HuH-7 (cell line): ENCODE data around the gene TOB1.

Experiments used
- DNase-seq: peaks from one replicate; pipeline ENCODE4 v3.0.0; 2011; ENCODE audit warnings: low spot score

The TOB1 gene

GRCh38 chr17:50845240-50846147 is 20.7 kb downstream of the TOB1 start:
- no peak for DNase-seq

GRCh38 chr17:50844117-50844700 is 21.9 kb downstream of the TOB1 start:
- no peak for DNase-seq

GRCh38 chr17:50843150-50843905 is 22.8 kb downstream of the TOB1 start:
- DNase-seq = no peak

- no peak for DNase-seq
Observed at GRCh38 chr17:50842506-50843149, 23.5 kb downstream of the TOB1 start.

GRCh38 chr17:50841949-50842354 is 24.2 kb downstream of the TOB1 start:
- DNase-seq = peak; percentile 97

- DNase-seq = no peak
Observed at GRCh38 chr17:50841277-50841948, 24.7 kb downstream of the TOB1 start.

- DNase-seq = no peak
Observed at GRCh38 chr17:50840311-50840851, 25.8 kb downstream of the TOB1 start.

- DNase-seq = no peak
Observed at GRCh38 chr17:50839591-50840310, 26.4 kb downstream of the TOB1 start.

GRCh38 chr17:50837980-50838954 is 27.9 kb downstream of the TOB1 start:
- DNase-seq = no peak

- DNase-seq = no peak
Observed at GRCh38 chr17:50837286-50837979, 28.7 kb downstream of the TOB1 start.

- DNase-seq = no peak
Observed at GRCh38 chr17:50836826-50837225, 29.3 kb downstream of the TOB1 start.

GRCh38 chr17:50835301-50836234 is 30.6 kb downstream of the TOB1 start, which contains the start of gene WFIKKN2:
WFIKKN2 (plus strand) TSS chr17:50835586; CDS start chr17:50835938, 352 bp downstream.
- DNase-seq = no peak

- DNase-seq = no peak
Observed at GRCh38 chr17:50834429-50835300, 31.5 kb downstream of the TOB1 start.

GRCh38 chr17:50833510-50834428 is 32.4 kb downstream of the TOB1 start:
- DNase-seq = no peak

GRCh38 chr17:50832864-50833381 is 33.2 kb downstream of the TOB1 start:
- DNase-seq = no peak
